Measurements from ENCODE around the gene MPLKIP.

DNA sequence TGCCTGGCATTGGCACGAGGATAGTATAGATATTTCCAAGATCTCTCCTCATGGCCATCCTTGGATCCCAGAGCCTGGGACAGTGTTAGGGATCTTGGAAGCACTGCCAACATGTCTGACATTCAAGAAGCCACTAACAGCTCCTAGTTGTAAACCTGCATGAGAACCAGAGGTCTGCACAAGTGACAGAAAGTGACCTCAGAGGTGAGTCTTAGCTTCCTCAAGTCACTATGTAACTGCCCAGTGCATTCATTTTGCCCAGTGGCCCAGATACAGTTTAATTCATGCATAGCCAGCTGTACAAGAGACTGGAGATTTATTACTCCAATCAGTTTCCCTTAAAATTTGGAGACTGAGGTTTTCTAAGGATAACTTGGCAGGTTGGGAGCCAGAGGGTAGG, 17.1 kb upstream of the MPLKIP start:
- no peak for TF ChIP-seq EZH2phosphoT487 (IDR thresholded peaks at IDR 0.05; ENCODE audit: insufficient read depth, low read depth)
- no peak for TF ChIP-seq EZH2 (IDR thresholded peaks at IDR 0.05; ENCODE audit: insufficient read depth, poor library complexity, severe bottlenecking)
